ENCODE data around the gene OSBPL8.

OSBPL8 gene

GRCh38 chr12:76451528-76451927, 108.0 kb downstream of the OSBPL8 start:
- CTCF ChIA-PET = interaction anchor here (1.4 kb wide), 1 partner anchor 14 kb away, joined by 4 read pairs; no protein-coding TSS in a partner anchor
- no peak overlapping the region for H3K4me3 ChIP-seq (ENCODE audit: low read depth, low read length)
- no peak for DNase-seq (ENCODE audit: low read depth, low spot score)
- POLR2A ChIA-PET = no interaction called here
- no peak for TF ChIP-seq CTCF (IDR thresholded peaks at IDR 0.05; ENCODE audit: insufficient read depth, low read length, missing control alignments)

GRCh38 chr12:76450690-76451089, 108.9 kb downstream of the OSBPL8 start:
- DNase-seq (ENCODE audit: low read depth, low spot score) = peak; percentile 40
- no peak for TF ChIP-seq CTCF (IDR thresholded peaks at IDR 0.05; ENCODE audit: insufficient read depth, low read length, missing control alignments)
- ChIA-PET POLR2A (no interaction called here), CTCF (interaction anchor here (0.7 kb wide), 1 partner anchor 103 kb away, joined by 3 read pairs; the partner anchor contains the start of gene BBS10)
- H3K4me3 ChIP-seq (ENCODE audit: low read depth, low read length) = no peak overlapping the region

- DNase-seq (ENCODE audit: low read depth, low spot score) = no peak
- no peak overlapping the region for H3K4me3 ChIP-seq (ENCODE audit: low read depth, low read length)
- ChIA-PET POLR2A (no interaction called here), CTCF (no interaction called here)
- TF ChIP-seq CTCF (IDR thresholded peaks at IDR 0.05; ENCODE audit: insufficient read depth, low read length, missing control alignments) = no peak
Measured at GRCh38 chr12:76449993-76450392, 109.6 kb downstream of the OSBPL8 start.

- no peak for DNase-seq (ENCODE audit: low read depth, low spot score)
- ChIA-PET POLR2A (no interaction called here), CTCF (no interaction called here)
- no peak for TF ChIP-seq CTCF (IDR thresholded peaks at IDR 0.05; ENCODE audit: insufficient read depth, low read length, missing control alignments)
- H3K4me3 ChIP-seq (ENCODE audit: low read depth, low read length) = no peak overlapping the region
Measured at GRCh38 chr12:76449583-76449982, 110.0 kb downstream of the OSBPL8 start.

GRCh38 chr12:76449016-76449415, 110.6 kb downstream of the OSBPL8 start:
- no peak for TF ChIP-seq CTCF (IDR thresholded peaks at IDR 0.05; ENCODE audit: insufficient read depth, low read length, missing control alignments)
- no peak overlapping the region for H3K4me3 ChIP-seq (ENCODE audit: low read depth, low read length)
- DNase-seq (ENCODE audit: low read depth, low spot score) = no peak
- POLR2A ChIA-PET = no interaction called here
- CTCF ChIA-PET = no interaction called here

- H3K4me3 ChIP-seq (ENCODE audit: low read depth, low read length) = no peak overlapping the region
- DNase-seq (ENCODE audit: low read depth, low spot score) = no peak
- CTCF ChIA-PET = interaction anchor here (1.2 kb wide), 1 partner anchor 9 kb away, joined by 3 read pairs; no protein-coding TSS in a partner anchor
- no peak for TF ChIP-seq CTCF (IDR thresholded peaks at IDR 0.05; ENCODE audit: insufficient read depth, low read length, missing control alignments)
- POLR2A ChIA-PET = no interaction called here
Measured at GRCh38 chr12:76446090-76446489, 113.5 kb downstream of the OSBPL8 start.
